Heart right ventricle (tissue), 16 donors: ENCODE results near the gene COA1. TPM values are rescaled to one million over a fixed set of nuclear protein-coding genes. Genes with fewer than 3 reads are reported as not detected.
"Not testable (repeated sequence)": the region's sequence is repeated elsewhere in the genome, so short reads cannot be mapped to it uniquely, and the experiment has no call there.

Experiments
- ATAC-seq, 8 donors: fragments of 200-7000 bp; cut with Tn5 transposase; one replicate each; pipeline ENCODE4 v1.9.1; 2020; ENCODE audit warnings: mild to moderate bottlenecking in 8 of 8, moderate library complexity in 8 of 8, moderate number of reproducible peaks in 1 of 8
- DNase-seq, 2 donors: peaks; one replicate each; pipeline ENCODE4 v3.0.0-alpha.2; 2020
- H3K27ac ChIP-seq, 10 donors: fragments of 200-600 bp; sonication (generic) in 2 of 10; one replicate each; pipeline versions ENCODE4 v1.5.0 to v1.8.0; 2020 to 2022; ENCODE audit warnings: mild to moderate bottlenecking in 3 of 10
- H3K27me3 ChIP-seq, 7 donors: fragments of 200-600 bp; one replicate each; pipeline ENCODE4 v1.8.0; 2021 to 2022; ENCODE audit warnings: mild to moderate bottlenecking in 2 of 7
- H3K36me3 ChIP-seq, 9 donors: fragments of 200-600 bp; sonication (generic) in 1 of 9; one replicate each; pipeline versions ENCODE4 v1.5.0 to v1.8.0; 2020 to 2022; ENCODE audit warnings: mild to moderate bottlenecking in 2 of 9
- H3K4me1 ChIP-seq, 9 donors: fragments of 200-600 bp; sonication (generic) in 1 of 9; one replicate each; pipeline versions ENCODE4 v1.5.0 to v1.8.0; 2020 to 2022; ENCODE audit warnings: mild to moderate bottlenecking in 4 of 9
- H3K4me3 ChIP-seq, 10 donors: fragments of 200-600 bp; sonication (generic) in 2 of 10; one replicate each; pipeline versions ENCODE4 v1.5.0 to v1.8.0; 2020 to 2022; ENCODE audit warnings: mild to moderate bottlenecking in 7 of 10, moderate library complexity in 2 of 10
- H3K9me3 ChIP-seq, 11 donors: fragments of 200-600 bp in 10 of 11; sonication (generic) in 2 of 11; one replicate each; pipeline versions ENCODE4 v1.5.0 to v1.8.0; 2013 to 2022; ENCODE audit warnings: mild to moderate bottlenecking in 2 of 11, control low read depth in 1 of 11, moderate library complexity in 1 of 11
- CTCF ChIP-seq, 9 donors: fragments of 200-600 bp; sonication (generic) in 2 of 9; IDR thresholded peaks; one replicate each; pipeline versions ENCODE4 v1.5.0 to v1.8.0; 2021 to 2022; ENCODE audit warnings: antibody characterized with exemption in 9 of 9, mild to moderate bottlenecking in 5 of 9, moderate library complexity in 1 of 9
- WGBS, 2 donors: extraction: QIAGEN DNeasy Blood & Tissue Kit; methylation state at CpG; one replicate each; pipeline ENCODE4 v1.1.7; 2013; ENCODE audit warnings: inconsistent platforms in 1 of 2; 5-methylcytosine and 5-hydroxymethylcytosine counted together
- intact Hi-C, 10 donors: fragments of 100-400 bp; cut with DNase I; formaldehyde crosslinking; loops; one replicate each; pipeline versions ENCODE4 v1.11.1 to v1.14.2; 2022
- polyA plus RNA-seq, 2 donors: library from polyadenylated mRNA; stranded (reverse); fragments of 200-250 nt; gene quantifications; one replicate each; pipeline ENCODE4 v1.2.3, GENCODE V29; 2013
- total RNA-seq, 10 donors: library from RNA; stranded (reverse); fragmentation: NEBNext Ultra II Directional in 3 of 10; extraction: Animal tissue kit (Norgen Biotek cat#: 25700) in 3 of 10; gene quantifications; one replicate each; pipeline versions ENCODE4 v1.2.1 to v1.2.4, GENCODE V29; 2021 to 2023
- donor health status: Arrhythmogenic right ventricular cardiomyopathy.
- donor health status: ischemic (EF 13 %, LVEDD 7.1; RV severe dilation, severe dysfunction).
- donor health status: healthy with polysubstance abuse.
- donor health status: DM: no; HTN: yes; CAD: no.
- donor health status: DM: no; HTN: no; CAD: no.
- donor health status: ischemic (EF 25% LVEDD 6.9; RV normal size, moderate dysfunction).
- donor health status: ischemic (EF 25% LVEDD 5.7; RV mildly dilated, moderate dysfunction).
- donor health status: healthy.
- donor health status: DM: yes; HTN: yes; CAD: no.
- donor health status: Ischemic cardiomyopathy.
- donor health status: ischemic (EF 35%, LVEDD 5.7; RV mildly dilated, moderate dysfunction).
- donor health status: nonischemic (EF 11% LVEDD 7.7; RV severe dilation, severe dysfunction).
- donor health status: DM: yes; HTN: yes; CAD: no.
- donor health status: PGD.
- donor health status: ischemic (EF 29% LVEDD 5.4; RV normal size, mild dysfunction).
- donor health status: nonischemic (EF 23%, LVEDD 6.1; RV moderate dilation, normal function).

The COA1 gene
- total and polyA plus RNA-seq, 12 donors = 52.1 to 83.3 (median 75.4) TPM

DNA sequence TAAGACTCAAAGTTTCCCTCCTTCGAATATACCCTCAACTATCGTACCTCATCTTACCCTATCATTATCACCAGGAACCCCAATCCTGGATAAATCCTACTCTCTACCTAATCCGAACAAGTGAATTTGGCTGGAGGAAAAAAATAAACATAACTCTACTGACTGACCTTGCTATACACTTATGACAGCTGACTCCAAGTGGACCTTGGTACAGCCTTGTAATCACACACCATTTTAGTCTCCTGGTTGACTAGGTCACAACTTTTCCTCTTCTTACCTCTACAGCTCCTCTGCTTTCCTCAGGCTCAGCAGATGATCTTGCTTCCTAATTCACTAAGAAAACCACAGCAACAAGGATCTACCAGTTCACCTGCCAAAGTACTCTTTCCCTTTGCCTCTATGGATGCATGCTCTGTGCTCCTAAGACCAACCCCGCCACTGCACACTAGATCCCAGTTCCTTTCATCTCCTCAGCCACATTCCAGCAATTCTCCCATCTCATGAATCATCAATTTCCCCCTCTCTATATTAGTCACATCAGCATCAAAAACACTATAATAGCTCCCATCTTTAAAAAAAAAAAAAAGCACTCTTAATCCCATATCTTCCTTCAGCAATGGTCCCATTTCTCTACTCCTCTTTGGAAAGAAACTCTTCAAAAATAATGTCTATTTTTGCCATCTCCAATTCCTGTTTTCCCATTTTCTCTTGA lies 35.5 kb downstream of the COA1 start:
- DNase-seq (no peak), ATAC-seq (no peak)
- peaks cover 0 to 23% (median 0%) of the 10 kb centered on the region in 9 donors for H3K4me1 ChIP-seq
- H3K4me3 ChIP-seq = no peak overlapping the region
- no peak overlapping the region for H3K27ac ChIP-seq
- no peaks in the 10 kb centered on the region for H3K27me3 ChIP-seq
- no peaks in the 10 kb centered on the region for H3K9me3 ChIP-seq
- WGBS, 2 donors = 97% methylated on average over 4 of the region's 4 CpGs
- TF ChIP-seq CTCF (IDR thresholded peaks at IDR 0.05) = no peak
- intact Hi-C loops = no loop called here
- H3K36me3 ChIP-seq = no peaks in the 10 kb centered on the region

GRCh38 chr7:43692582-43693373 lies 36.5 kb downstream of the COA1 start:
- Histone ChIP-seq H3K27me3 (no peaks in the 10 kb centered on the region), H3K4me1 (peaks cover 0 to 17% (median 0%) of the 10 kb centered on the region in 9 donors), H3K9me3 (no peaks in the 10 kb centered on the region), H3K4me3 (no peak overlapping the region), H3K36me3 (no peaks in the 10 kb centered on the region), H3K27ac (no peak overlapping the region)
- TF ChIP-seq CTCF (IDR thresholded peaks at IDR 0.05) = no peak
- no peak for ATAC-seq
- intact Hi-C loops = no loop called here
- no peak for DNase-seq
- 70 to 89% methylated on average over 2 of the region's 2 CpGs for WGBS, 2 donors

GRCh38 chr7:43691611-43692010 lies 37.7 kb downstream of the COA1 start:
- peaks cover 0 to 17% (median 0%) of the 10 kb centered on the region in 9 donors for H3K4me1 ChIP-seq
- no peaks in the 10 kb centered on the region for H3K36me3 ChIP-seq
- ATAC-seq (no peak), DNase-seq (no peak)
- intact Hi-C loops = no loop called here
- no peaks in the 10 kb centered on the region for H3K27me3 ChIP-seq
- WGBS, 2 donors = 84 to 87% methylated on average over 3 of the region's 3 CpGs
- H3K27ac ChIP-seq = no peak overlapping the region
- no peaks in the 10 kb centered on the region for H3K9me3 ChIP-seq
- TF ChIP-seq CTCF (IDR thresholded peaks at IDR 0.05) = no peak
- no peak overlapping the region for H3K4me3 ChIP-seq

- Histone ChIP-seq H3K9me3 (no peaks in the 10 kb centered on the region), H3K36me3 (no peaks in the 10 kb centered on the region), H3K27me3 (no peaks in the 10 kb centered on the region), H3K27ac (no peak overlapping the region), H3K4me3 (no peak overlapping the region), H3K4me1 (peaks cover 0 to 9% (median 0%) of the 10 kb centered on the region in 9 donors)
- 96 to 97% methylated on average over 1 of the region's 1 CpG for WGBS, 2 donors
- no peak for ATAC-seq
- no peak for DNase-seq
- no peak for TF ChIP-seq CTCF (IDR thresholded peaks at IDR 0.05)
- intact Hi-C loops = no loop called here
Observed at GRCh38 chr7:43689115-43689514, 40.2 kb downstream of the COA1 start.

- H3K9me3 ChIP-seq, DNase-seq, intact Hi-C loops, ATAC-seq, H3K27me3 ChIP-seq, H3K4me3 ChIP-seq, H3K27ac ChIP-seq, H3K4me1 ChIP-seq, H3K36me3 ChIP-seq: not testable (repeated sequence)
- 93 to 94% methylated on average over 4 of the region's 4 CpGs for WGBS, 2 donors
Observed at GRCh38 chr7:43687866-43688265, 41.5 kb downstream of the COA1 start.
